Fibroblast of mammary gland (primary cell): Measurements from ENCODE around the gene FXYD6.
A peak's percentile ranks its signal among the peaks of the same experiment; 100 is the strongest.

Experiments used
- DNase-seq: peaks from one replicate; pipeline ENCODE4 v3.0.0-alpha.2; 2010; ENCODE audit warnings: low read depth
- H3K4me3 ChIP-seq: 2 replicates; pipeline ENCODE4 v1.5.1; 2011; ENCODE audit warnings: low read depth, mild to moderate bottlenecking, low read length, moderate library complexity; ENCODE audit not compliant: control insufficient read depth
- CTCF ChIP-seq: conservative IDR thresholded peaks from 2 replicates; pipeline ENCODE4 v1.5.1; 2011; ENCODE audit warnings: low read depth, low read length, inconsistent platforms; ENCODE audit not compliant: control insufficient read depth, insufficient read depth

Gene FXYD6

GRCh38 chr11:117888139-117888566 lies 11.7 kb upstream of the FXYD6 start:
- TF ChIP-seq CTCF: no peak
- no peak overlapping the region for H3K4me3 ChIP-seq
- DNase-seq: no peak

GRCh38 chr11:117887431-117888138 lies 11.1 kb upstream of the FXYD6 start:
- no peak for TF ChIP-seq CTCF
- no peak for DNase-seq
- H3K4me3 ChIP-seq: no peak overlapping the region

GRCh38 chr11:117885777-117886176 lies 9.3 kb upstream of the FXYD6 start:
- TF ChIP-seq CTCF: no peak
- no peak overlapping the region for H3K4me3 ChIP-seq
- DNase-seq: peak; percentile 8

GRCh38 chr11:117884994-117885393 lies 8.5 kb upstream of the FXYD6 start:
- TF ChIP-seq CTCF: no peak
- DNase-seq: peak; percentile 51
- no peak overlapping the region for H3K4me3 ChIP-seq

- H3K4me3 ChIP-seq: no peak overlapping the region
- TF ChIP-seq CTCF: no peak
- DNase-seq: no peak
Observed at GRCh38 chr11:117883063-117883462, 6.6 kb upstream of the FXYD6 start.

GRCh38 chr11:117882311-117882905 lies 6.0 kb upstream of the FXYD6 start:
- H3K4me3 ChIP-seq: no peak overlapping the region
- DNase-seq: no peak
- no peak for TF ChIP-seq CTCF
